ENCODE results near the gene CTDSPL. TPM values are rescaled to one million over a fixed set of nuclear protein-coding genes. Genes with fewer than 3 reads are reported as not detected.
"Not testable (repeated sequence)": the region's sequence is repeated elsewhere in the genome, so short reads cannot be mapped to it uniquely, and the experiment has no call there.

Gene CTDSPL
- polyA plus RNA-seq, 3 donors from 2014 or later, result 0.87 TPM; not detected in 2

DNA sequence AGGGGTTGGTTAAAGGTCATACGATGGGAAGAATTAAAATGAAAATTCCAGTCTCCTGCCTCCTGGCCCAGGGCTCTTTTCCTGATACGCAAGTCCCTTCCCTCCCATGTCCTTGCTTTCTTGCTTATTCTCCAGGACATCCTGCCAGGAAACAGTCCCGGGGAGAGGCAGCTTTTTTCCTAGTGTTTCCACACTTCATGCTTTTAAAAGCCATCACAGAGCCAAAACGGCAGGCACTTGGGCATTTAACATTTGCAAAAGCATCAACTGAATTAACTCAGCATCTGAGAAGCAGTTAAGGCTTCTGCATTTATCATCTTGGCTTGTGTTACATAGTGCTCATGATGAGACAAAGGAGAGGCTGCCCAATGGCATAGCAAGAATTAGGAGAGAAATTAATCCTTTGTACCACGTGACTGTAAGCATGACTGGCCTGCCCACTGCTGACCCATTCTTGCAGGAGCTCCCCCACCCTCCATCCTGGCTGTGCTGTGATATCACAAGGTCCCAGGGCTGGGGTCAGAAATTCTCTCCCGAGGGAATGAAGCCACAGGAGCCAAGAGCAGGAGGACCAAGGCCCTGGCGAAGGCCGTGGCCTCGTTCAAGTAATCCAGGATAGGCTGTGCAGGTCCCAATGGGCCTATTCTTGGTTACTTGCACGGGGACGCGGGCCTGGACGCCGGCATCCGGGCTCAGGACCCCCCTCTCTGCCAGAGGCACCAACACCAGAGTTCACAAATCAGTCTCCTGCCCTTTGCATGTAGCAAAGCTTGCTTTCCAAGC lies 107.3 kb downstream of the CTDSPL start:
- DNase-seq, result no peak
- Mint-ChIP-seq H3K4me1 (no peaks in the 10 kb centered on the region), H3K4me3 (no peak overlapping the region), H3K9me3 (no peaks in the 10 kb centered on the region), H3K36me3 (no peaks in the 10 kb centered on the region), H3K27ac (no peak overlapping the region), H3K27me3 (ENCODE audit: low read depth in 3 of 3) (peaks cover 0 to 8% (median 2%) of the 10 kb centered on the region in 3 donors)

DNA sequence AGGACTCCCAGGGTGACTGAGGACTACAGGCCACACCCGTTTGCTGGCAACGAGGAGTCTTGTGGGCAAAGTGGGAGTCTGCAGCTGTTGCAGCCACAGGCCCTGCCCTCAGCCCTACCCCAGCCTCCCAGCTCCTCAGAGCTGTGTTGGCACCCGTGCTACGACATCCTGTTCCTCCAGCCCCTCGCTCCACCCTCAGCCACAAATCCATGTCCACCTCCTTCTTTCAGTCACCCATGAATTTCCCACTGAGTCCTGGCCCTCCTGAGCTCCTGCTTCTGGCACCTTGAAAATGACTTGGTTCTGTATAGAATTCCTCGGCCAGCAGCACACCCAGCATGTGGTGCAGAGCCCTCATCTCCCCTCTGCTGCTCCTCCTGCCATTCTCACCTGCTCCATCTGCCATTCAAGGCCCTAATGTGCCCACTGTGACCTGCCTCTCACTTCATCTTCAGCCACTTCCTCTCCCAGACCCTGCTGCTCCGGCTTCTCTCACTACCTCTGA lies 108.0 kb downstream of the CTDSPL start:
- H3K4me3 Mint-ChIP-seq, result no peak overlapping the region
- H3K36me3 Mint-ChIP-seq, result no peaks in the 10 kb centered on the region
- H3K27me3 Mint-ChIP-seq (ENCODE audit: low read depth in 3 of 3), result peaks cover 0 to 8% (median 2%) of the 10 kb centered on the region in 3 donors
- H3K4me1 Mint-ChIP-seq, result peaks cover 0 to under 1% of the 10 kb centered on the region in 2 donors
- H3K9me3 Mint-ChIP-seq, result no peaks in the 10 kb centered on the region
- H3K27ac Mint-ChIP-seq, result no peak overlapping the region
- DNase-seq, result no peak

DNA sequence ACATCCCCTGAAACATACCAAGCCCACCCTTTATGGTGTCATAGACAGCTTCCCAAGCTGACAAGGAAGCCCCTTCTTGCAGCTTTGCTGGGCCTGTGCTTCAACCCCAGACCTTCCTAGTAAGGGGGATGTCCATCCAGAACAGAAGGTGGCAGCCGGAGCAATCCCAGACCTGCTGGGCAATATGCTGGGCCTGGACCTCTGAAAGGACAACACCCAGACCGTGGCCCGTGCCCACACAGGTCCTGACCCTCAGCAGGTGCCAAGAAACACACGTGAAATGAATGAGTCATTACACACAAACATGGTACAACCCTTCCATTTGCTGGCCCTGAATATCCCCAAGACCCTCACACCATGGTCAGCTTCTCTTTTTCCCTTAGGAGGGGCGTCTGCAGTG lies 109.1 kb downstream of the CTDSPL start:
- no peak overlapping the region for H3K27ac Mint-ChIP-seq
- peaks cover 2 to 4% of the 10 kb centered on the region in 2 donors for H3K4me1 Mint-ChIP-seq
- no peak overlapping the region for H3K4me3 Mint-ChIP-seq
- DNase-seq, result no peak
- no peaks in the 10 kb centered on the region for H3K36me3 Mint-ChIP-seq
- H3K27me3 Mint-ChIP-seq (ENCODE audit: low read depth in 3 of 3), result peaks cover 0 to 8% (median 2%) of the 10 kb centered on the region in 3 donors
- no peaks in the 10 kb centered on the region for H3K9me3 Mint-ChIP-seq

DNA sequence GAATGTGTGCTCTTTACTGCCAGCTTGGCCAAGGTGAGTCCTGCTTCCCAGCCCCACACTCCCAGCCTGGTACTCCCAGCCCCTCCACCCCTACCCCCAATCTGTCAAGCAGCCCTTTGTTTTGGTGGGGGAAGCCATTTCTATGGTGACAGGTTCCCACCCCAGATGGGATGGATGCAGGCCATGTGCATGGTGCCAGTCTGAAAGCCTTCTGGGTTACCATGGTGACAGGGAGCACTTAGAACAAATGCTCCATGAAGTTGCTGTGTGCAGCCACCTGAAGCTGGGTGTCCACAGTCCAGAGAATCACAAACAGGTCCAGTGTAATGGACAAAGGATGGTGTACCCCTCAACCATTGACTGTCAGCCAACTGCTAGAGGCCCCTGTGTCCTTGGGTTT lies 109.8 kb downstream of the CTDSPL start:
- H3K27ac Mint-ChIP-seq, result no peak overlapping the region
- DNase-seq, result no peak
- H3K27me3 Mint-ChIP-seq (ENCODE audit: low read depth in 3 of 3), result peaks cover 0 to 5% (median 2%) of the 10 kb centered on the region in 3 donors
- H3K36me3 Mint-ChIP-seq, result no peaks in the 10 kb centered on the region
- no peaks in the 10 kb centered on the region for H3K9me3 Mint-ChIP-seq
- no peak overlapping the region for H3K4me3 Mint-ChIP-seq
- peaks cover 2 to 4% of the 10 kb centered on the region in 2 donors for H3K4me1 Mint-ChIP-seq

DNA sequence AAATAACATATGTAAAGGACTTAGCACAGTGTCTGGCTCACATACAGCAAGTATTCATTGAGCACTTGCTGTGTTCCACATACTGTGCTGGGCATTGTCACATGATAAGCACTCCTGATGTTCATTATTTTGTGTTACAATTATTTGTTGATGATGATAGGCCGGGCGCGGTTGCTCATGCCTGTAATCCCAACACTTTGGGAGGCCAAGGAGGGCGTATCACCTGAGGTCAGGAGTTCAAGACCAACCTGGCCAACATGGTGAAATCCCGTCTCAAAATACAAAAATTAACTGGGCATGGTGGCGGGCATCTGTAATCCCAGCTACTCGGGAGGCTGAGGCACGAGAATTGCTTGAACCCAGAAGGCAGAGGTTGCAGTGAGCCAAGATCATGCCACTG lies 110.4 kb downstream of the CTDSPL start:
- not testable (repeated sequence) for H3K36me3 Mint-ChIP-seq; H3K4me3 Mint-ChIP-seq; H3K27ac Mint-ChIP-seq; H3K27me3 Mint-ChIP-seq (ENCODE audit: low read depth in 3 of 3); DNase-seq; H3K4me1 Mint-ChIP-seq; H3K9me3 Mint-ChIP-seq

DNA sequence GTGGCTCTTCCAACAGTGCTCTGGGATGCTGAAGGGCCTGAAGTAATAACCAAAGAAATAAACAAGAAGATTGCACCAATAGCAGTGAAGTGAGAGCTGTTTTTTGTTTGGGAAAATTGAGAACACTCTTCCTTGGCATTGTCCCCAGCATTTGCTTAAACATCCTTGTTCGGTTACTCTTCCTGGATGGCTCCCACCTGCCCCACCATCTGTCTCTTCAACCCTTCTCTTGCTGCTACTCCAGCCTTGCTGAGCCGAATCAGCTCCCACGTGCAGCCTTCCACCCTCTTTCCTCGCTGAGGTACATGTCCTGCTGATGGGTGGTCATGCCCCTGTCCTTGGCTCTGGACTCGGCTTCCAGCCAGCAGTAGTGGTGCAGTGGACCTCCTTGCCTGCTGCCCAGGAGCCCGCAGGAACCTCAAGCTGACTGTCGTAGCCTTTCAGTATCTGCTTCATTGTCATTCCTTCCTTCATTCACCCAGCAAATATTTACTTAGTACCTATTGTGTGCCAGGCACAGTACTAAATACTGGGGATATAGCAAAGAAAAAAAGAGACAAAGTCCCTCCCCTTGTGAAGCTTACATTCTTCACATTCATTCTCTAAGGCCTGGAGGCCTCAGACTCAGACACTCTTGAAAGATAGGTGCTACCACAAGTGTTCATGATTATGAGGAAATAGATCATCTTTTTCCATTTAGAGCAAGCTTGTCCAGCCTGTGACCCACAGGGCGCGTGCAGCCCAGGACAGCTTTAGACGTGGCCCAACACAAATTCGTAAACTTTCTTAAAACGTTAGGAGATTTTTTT lies 111.8 kb downstream of the CTDSPL start:
- Mint-ChIP-seq H3K4me1 (peaks cover 2 to 4% of the 10 kb centered on the region in 2 donors), H3K27me3 (ENCODE audit: low read depth in 3 of 3) (peaks cover 0 to 4% (median 2%) of the 10 kb centered on the region in 3 donors), H3K4me3 (no peak overlapping the region), H3K9me3 (no peaks in the 10 kb centered on the region), H3K27ac (peak overlapping the region in 1 of 6 donors; percentile 64), H3K36me3 (no peaks in the 10 kb centered on the region)
- no peak for DNase-seq

DNA sequence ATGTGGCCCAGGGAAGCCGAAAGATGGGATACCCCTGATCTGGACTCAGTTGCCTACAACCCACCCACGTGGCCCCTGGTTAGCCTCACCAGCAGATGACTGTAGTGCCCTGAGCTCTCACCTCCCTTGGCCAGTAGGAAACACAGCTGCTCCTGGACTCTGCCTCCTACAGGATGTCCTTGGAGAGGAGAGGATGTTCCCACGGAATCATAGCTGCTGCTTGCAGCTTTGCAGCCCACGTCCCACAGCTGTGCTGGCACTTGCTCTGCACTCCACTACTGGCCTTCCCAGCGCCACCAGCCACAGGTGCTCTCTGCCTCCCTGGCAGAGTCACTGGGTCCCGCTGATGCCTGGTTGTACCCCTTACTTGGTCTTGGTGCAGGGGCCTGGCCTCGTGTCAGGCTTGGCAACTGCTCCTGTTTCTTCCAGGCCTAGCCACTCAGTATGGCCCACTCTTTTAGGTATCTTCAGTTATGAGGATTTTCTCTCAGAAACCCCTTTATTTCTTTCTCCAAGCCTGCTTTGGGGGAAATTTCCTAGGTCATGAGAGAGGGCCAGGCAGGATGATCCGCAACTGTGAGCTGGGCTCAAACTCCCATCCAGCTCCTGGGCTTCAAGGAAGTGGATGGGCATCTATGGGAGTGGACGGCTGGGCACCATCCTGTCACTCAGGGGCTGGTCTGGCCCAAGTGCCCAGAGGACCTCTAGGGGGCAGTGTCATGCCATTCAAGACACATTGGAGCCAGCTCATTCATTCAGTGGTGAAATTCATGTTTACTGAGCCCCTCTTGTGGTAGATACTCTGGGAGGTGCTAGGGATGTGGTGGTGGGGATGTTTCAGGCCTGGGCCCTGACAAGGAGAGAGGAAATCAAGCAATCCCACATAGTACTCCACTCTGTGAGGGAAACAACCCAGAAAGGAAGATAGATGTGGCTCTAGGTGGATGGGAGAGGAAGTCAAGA lies 112.7 kb downstream of the CTDSPL start:
- H3K4me3 Mint-ChIP-seq, result no peak overlapping the region
- H3K27me3 Mint-ChIP-seq (ENCODE audit: low read depth in 3 of 3), result peaks cover 1 to 4% (median 2%) of the 10 kb centered on the region in 3 donors
- H3K9me3 Mint-ChIP-seq, result no peaks in the 10 kb centered on the region

DNA sequence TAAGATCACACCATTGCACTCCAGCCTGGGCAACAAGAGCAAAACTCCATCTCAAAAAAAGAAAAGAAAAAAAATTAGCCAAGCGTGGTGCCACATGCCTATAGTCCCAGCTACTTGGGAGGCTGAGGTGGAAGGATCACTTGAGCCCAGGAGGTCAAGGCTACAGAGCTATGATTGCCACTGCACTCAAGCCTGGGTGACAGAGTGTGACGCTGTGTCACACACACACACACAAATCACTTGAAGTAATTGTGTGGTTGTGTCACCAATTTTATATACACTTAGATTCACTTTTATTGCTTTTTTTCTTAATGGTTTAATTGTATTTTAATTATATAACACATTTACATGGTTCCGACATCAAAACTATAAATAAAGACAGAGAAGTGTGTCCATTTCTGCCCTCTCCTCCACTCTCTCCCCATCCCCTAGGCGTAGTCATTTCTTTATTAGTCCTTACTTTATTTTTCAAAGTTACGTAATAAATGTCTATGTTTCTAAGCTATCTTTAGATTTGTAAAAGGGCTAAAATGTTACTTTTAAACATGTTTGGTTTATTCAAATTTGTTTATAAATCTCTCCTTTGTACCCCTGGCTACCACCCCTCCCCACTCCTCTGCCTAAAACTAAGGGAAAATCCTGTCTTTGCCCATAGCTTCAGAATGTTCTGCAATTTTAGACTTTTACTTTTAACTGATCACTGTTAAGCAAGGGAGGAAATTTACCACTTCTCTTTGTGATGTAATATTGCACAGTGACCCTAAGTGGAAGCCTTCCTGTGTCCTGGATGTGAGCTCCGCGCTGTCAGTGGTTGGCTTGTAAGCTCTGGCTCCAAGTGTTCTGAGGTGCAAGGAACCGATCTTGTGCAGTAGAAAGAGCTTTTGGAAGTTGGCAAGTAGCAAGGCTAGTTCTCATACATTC lies 118.1 kb downstream of the CTDSPL start:
- Mint-ChIP-seq H3K4me3 (no peak overlapping the region), H3K36me3 (no peaks in the 10 kb centered on the region), H3K4me1 (peaks cover under 1 to 2% of the 10 kb centered on the region in 2 donors), H3K9me3 (no peaks in the 10 kb centered on the region), H3K27me3 (ENCODE audit: low read depth in 3 of 3) (peaks cover 0 to 1% (median 1%) of the 10 kb centered on the region in 3 donors), H3K27ac (no peak overlapping the region)
- no peak for DNase-seq

More for the DNA sequence above, 112.7 kb downstream of the CTDSPL start:
- H3K4me1 Mint-ChIP-seq, result peaks cover 2 to 4% of the 10 kb centered on the region in 2 donors
- H3K36me3 Mint-ChIP-seq, result no peaks in the 10 kb centered on the region
- H3K27ac Mint-ChIP-seq, result peak overlapping the region in 2 of 6 donors; percentile 3 to 11
- DNase-seq, result peak; percentile 63 to 74 (median 66)

DNA sequence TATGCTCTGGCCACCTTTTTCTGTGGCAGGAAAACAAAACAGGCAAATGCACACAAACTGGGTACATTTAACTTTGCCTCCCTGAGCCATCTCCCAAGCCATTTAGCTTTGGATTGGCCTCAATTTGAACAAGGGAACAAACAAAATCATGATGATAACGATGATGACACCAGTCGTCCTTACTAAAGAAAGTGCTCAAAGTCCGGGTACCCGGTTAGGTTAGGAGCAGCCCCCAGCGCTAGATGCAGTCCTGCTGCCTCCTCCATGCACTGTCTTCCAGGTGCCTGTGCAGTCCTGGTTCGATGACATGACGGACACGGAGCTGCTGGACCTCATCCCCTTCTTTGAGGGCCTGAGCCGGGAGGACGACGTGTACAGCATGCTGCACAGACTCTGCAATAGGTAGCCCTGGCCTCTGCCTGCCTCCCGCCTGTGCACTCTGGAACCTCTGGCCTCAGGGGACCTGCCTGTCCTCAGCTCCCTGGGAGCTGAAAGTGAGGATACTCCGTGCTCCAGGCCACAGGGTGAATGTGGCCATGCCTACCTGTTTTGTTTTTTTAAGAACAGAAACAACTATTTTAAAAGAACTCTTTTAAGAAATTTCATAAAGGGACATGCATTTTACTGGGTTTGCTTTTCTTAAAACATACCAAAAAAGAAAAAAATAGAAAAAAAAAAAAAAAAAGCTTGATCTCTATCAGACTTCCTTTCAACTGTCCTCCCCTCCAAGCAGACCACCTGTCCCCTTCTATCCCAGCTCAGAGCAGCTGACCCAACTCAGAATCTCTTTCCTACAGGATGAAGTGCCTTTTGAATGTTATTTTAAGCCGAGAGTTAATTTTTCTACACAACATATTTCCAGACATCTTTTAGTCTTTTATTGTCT lies 119.0 kb downstream of the CTDSPL start:
- no peak for DNase-seq
- H3K27ac Mint-ChIP-seq, result no peak overlapping the region

DNA sequence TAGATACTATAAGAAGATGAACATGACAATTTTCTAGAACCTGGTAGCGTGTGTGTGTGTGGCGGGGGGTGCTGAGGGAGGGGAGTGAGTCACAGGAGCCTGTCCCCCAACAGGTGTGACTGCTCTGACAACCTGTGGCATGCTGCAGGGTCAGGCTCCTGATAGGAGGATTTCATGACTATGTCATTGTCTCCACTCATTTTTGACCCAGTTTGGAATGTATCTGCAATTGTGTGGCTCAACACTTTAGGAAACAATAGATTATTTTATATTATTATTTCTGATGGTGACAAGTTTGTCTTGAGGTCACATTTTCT lies 119.6 kb downstream of the CTDSPL start:
- no peaks in the 10 kb centered on the region for H3K36me3 Mint-ChIP-seq
- peaks cover 0 to 4% (median 1%) of the 10 kb centered on the region in 3 donors for H3K27me3 Mint-ChIP-seq (ENCODE audit: low read depth in 3 of 3)
- no peak for DNase-seq
- no peak overlapping the region for H3K4me3 Mint-ChIP-seq
- no peaks in the 10 kb centered on the region for H3K4me1 Mint-ChIP-seq
- no peaks in the 10 kb centered on the region for H3K9me3 Mint-ChIP-seq
- no peak overlapping the region for H3K27ac Mint-ChIP-seq

More for the DNA sequence above, 119.0 kb downstream of the CTDSPL start:
- Mint-ChIP-seq H3K4me3 (no peak overlapping the region), H3K9me3 (no peaks in the 10 kb centered on the region), H3K27me3 (ENCODE audit: low read depth in 3 of 3) (peaks cover 0 to 3% (median 1%) of the 10 kb centered on the region in 3 donors), H3K4me1 (no peaks in the 10 kb centered on the region), H3K36me3 (no peaks in the 10 kb centered on the region)

DNA sequence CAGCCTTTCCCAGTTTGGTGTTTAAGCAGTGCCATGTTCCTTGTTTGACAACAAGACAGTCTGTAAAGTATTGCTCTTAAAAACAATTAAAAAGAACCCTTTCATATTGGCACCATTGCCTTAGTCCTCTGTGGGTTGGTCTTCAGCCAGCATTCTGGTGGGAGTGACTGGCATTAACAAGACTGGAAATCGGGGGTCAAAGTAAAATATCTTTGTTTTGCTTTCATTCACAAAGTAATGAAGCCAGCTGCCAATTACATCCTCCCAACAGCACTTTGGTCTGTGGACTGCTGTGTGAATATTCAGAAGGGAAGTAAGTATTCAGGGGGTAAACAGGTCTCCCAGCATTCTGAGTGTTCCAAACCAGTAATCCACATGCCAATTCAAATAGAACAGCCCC lies 120.7 kb downstream of the CTDSPL start:
- Mint-ChIP-seq H3K9me3 (no peaks in the 10 kb centered on the region), H3K4me3 (no peak overlapping the region), H3K4me1 (no peaks in the 10 kb centered on the region), H3K27ac (no peak overlapping the region), H3K36me3 (no peaks in the 10 kb centered on the region), H3K27me3 (ENCODE audit: low read depth in 3 of 3) (peaks cover 0 to 4% (median 1%) of the 10 kb centered on the region in 3 donors)
- DNase-seq, result no peak

DNA sequence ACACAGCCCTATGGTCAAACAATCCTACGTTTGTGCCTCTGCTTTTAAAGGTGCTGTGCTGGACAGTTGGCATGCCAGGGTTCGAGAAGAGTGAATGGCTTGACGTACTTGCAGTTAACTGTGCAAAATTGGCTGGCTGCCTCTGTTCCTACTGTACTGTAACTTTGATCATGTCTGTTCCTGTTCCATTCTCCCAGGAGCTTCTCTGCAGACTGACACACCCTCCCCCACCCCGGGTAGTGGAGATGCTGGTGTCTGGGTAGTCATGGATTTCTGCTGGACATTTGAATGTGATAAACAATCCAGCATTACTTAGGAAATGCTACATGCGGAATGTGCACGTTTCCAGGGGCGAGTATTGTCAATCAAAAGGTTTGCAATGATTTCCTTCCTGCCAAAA lies 122.4 kb downstream of the CTDSPL start:
- Mint-ChIP-seq H3K36me3 (no peaks in the 10 kb centered on the region), H3K27ac (no peak overlapping the region), H3K27me3 (ENCODE audit: low read depth in 3 of 3) (peaks cover 0 to 5% (median under 1%) of the 10 kb centered on the region in 3 donors), H3K4me1 (no peaks in the 10 kb centered on the region), H3K9me3 (no peaks in the 10 kb centered on the region), H3K4me3 (no peak overlapping the region)
- DNase-seq, result no peak
